A549 (cell line): ENCODE results near the gene FAM107A. TPM values are rescaled to one million over a fixed set of nuclear protein-coding genes. Genes with fewer than 3 reads are reported as not detected.

Experiments
- ATAC-seq, 2 experiments: fragments of 200-7000 bp in 1 of 2; fragments of >200 bp in 1 of 2; cut with Nextera tagmentation in 1 of 2; cut with Tn5 transposase in 1 of 2; 3 replicates each; pipeline versions ENCODE4 v1.8.0 to v1.9.1; 2018 to 2020; ENCODE audit warnings: mild to moderate bottlenecking in 1 of 2, moderate library complexity in 1 of 2
- CTCF ChIA-PET: fragments of 300-600 bp; sonication (Branson Sonifier 250); formaldehyde crosslinking; extraction: SDS; loops from one replicate; lab custom pipeline; 2021; ENCODE audit warnings: antibody characterized with exemption, inconsistent platforms; lab: Yijun Ruan, JAX
- POLR2A ChIA-PET: fragments of 350-600 bp; formaldehyde crosslinking; extraction: SDS; loops from one replicate; lab custom pipeline; 2021; ENCODE audit warnings: antibody characterized with exemption, inconsistent platforms; lab: Yijun Ruan, JAX
- DNase-seq, 2 experiments: peaks; one replicate each; pipeline versions ENCODE4 v3.0.0 to v3.0.0-alpha.2; 2011 to 2016; ENCODE audit warnings: low read depth in 1 of 2, low spot score in 1 of 2
- FAIRE-seq: peaks from 2 replicates; lab custom pipeline; 2011; peaks lifted over from hg19 to GRCh38; lab: Jason Lieb, UNC
- H3K27ac ChIP-seq, 2 experiments: fragments of >200 bp; sonication (Bioruptor Twin); formaldehyde crosslinking; 3 replicates each; pipeline ENCODE4 v1.5.1; 2016 to 2017
- H3K4me1 ChIP-seq: fragments of >200 bp; sonication (Bioruptor Twin); formaldehyde crosslinking; 3 replicates; pipeline ENCODE4 v1.6.1; 2016
- H3K4me2 ChIP-seq: fragments of >200 bp; sonication (Bioruptor Twin); formaldehyde crosslinking; 3 replicates; pipeline ENCODE4 v1.6.1; 2016
- H3K4me3 ChIP-seq: fragments of >200 bp; sonication (Bioruptor Twin); formaldehyde crosslinking; 3 replicates; pipeline ENCODE4 v1.5.1; 2016
- H3K9me3 ChIP-seq: fragments of >200 bp; sonication (Bioruptor Twin); formaldehyde crosslinking; 3 replicates; pipeline ENCODE4 v1.6.1; 2016
- BHLHE40 ChIP-seq: IDR thresholded peaks from 2 replicates; pipeline ENCODE4 v1.6.1; 2012; ENCODE audit warnings: low read depth, low read length, inconsistent platforms
- CBX2 ChIP-seq: fragments of 200-600 bp; sonication (generic); IDR thresholded peaks from 2 replicates; pipeline ENCODE4 v1.6.1; 2016; ENCODE audit warnings: low read depth, mild to moderate bottlenecking, borderline replicate concordance
- CBX8 ChIP-seq: fragments of 200-600 bp; sonication (generic); IDR thresholded peaks from 2 replicates; pipeline ENCODE4 v1.6.1; 2016
- EP300 ChIP-seq, 2 experiments: fragments of >200 bp; sonication (Bioruptor Twin); formaldehyde crosslinking; IDR thresholded peaks; 2 replicates in 1 of 2; 3 replicates in 1 of 2; pipeline ENCODE4 v1.6.1; 2016 to 2017
- FOSB ChIP-seq: fragments of 250-450 bp; sonication (Bioruptor Pico); IDR thresholded peaks from 2 replicates; pipeline ENCODE4 v1.5.0; 2020; ENCODE audit warnings: mild to moderate bottlenecking, moderate library complexity
- FOXS1 ChIP-seq: fragments of 250-450 bp; sonication (Bioruptor Pico); IDR thresholded peaks from 2 replicates; pipeline ENCODE4 v1.5.0; 2020; ENCODE audit warnings: mild to moderate bottlenecking, moderate library complexity
- HEYL ChIP-seq: fragments of 250-450 bp; sonication (Bioruptor Pico); IDR thresholded peaks from 2 replicates; pipeline ENCODE4 v1.8.0; 2021; ENCODE audit warnings: mild to moderate bottlenecking, moderate library complexity
- HOXA7 ChIP-seq: fragments of 250-450 bp; sonication (Bioruptor Pico); IDR thresholded peaks from 2 replicates; pipeline ENCODE4 v1.5.0; 2020; ENCODE audit warnings: mild to moderate bottlenecking, moderate library complexity
- HOXB13 ChIP-seq: fragments of 250-450 bp; sonication (Bioruptor Pico); IDR thresholded peaks from 2 replicates; pipeline ENCODE4 v1.5.0; 2020; ENCODE audit warnings: low read depth, mild to moderate bottlenecking, moderate library complexity
- JUN ChIP-seq, 2 experiments: fragments of >200 bp; sonication (Bioruptor Twin); formaldehyde crosslinking; IDR thresholded peaks; 2 replicates in 1 of 2; 3 replicates in 1 of 2; pipeline ENCODE4 v1.6.1; 2016 to 2017
- KDM5A ChIP-seq: fragments of 200-600 bp; sonication (generic); IDR thresholded peaks from 2 replicates; pipeline ENCODE4 v1.6.1; 2016; ENCODE audit warnings: antibody characterized with exemption, mild to moderate bottlenecking
- MAFK ChIP-seq: fragments of 450-650 bp; IDR thresholded peaks from 2 replicates; pipeline ENCODE4 v1.6.1; 2014; ENCODE audit not compliant: partially characterized antibody
- NPAS2 ChIP-seq: fragments of 250-450 bp; sonication (Bioruptor Pico); IDR thresholded peaks from 2 replicates; pipeline ENCODE4 v1.8.0; 2022; ENCODE audit warnings: mild to moderate bottlenecking, moderate library complexity, borderline replicate concordance
- POLR2A ChIP-seq: IDR thresholded peaks from 2 replicates; pipeline ENCODE4 v1.6.1; 2012; ENCODE audit warnings: mild to moderate bottlenecking, low read length
- RARB ChIP-seq: fragments of 250-450 bp; sonication (Bioruptor Pico); IDR thresholded peaks from 2 replicates; pipeline ENCODE4 v1.8.0; 2021; ENCODE audit warnings: mild to moderate bottlenecking, moderate library complexity
- ZC3H11A ChIP-seq: fragments of 450-650 bp; IDR thresholded peaks from 2 replicates; pipeline ENCODE4 v1.6.1; 2014; ENCODE audit warnings: antibody characterized with exemption, mild to moderate bottlenecking
- ZNF302 ChIP-seq: fragments of 250-450 bp; sonication (Bioruptor Pico); IDR thresholded peaks from 2 replicates; pipeline ENCODE4 v1.9.0; 2021; ENCODE audit warnings: inconsistent platforms, mild to moderate bottlenecking, moderate library complexity
- WGBS: methylation state at CpG from one replicate; pipeline ENCODE4 v1.1.6; 2017; ENCODE audit errors: missing lambda C conversion rate; 5-methylcytosine and 5-hydroxymethylcytosine counted together
- polyA plus RNA-seq, 4 experiments: library from polyadenylated mRNA; depleted of rRNA in 3 of 4; stranded (reverse); fragments of >200 nt; fragmentation: RNase III in 1 of 4; extraction: RNeasy Plus Mini Kit Qiagen cat#74134 plus additional on column Dnase treatment in 1 of 4; gene quantifications; 2 replicates in 3 of 4; 3 replicates in 1 of 4; pipeline ENCODE4 v1.2.3, GENCODE V29; 2011 to 2017
- TF ChIP-seq, protein P1 (sequence below): IDR thresholded peaks from 2 replicates; pipeline ENCODE4 v1.6.1; 2012
- TF ChIP-seq, protein P2 (sequence below): fragments of 200-600 bp; sonication (generic); IDR thresholded peaks from 2 replicates; pipeline ENCODE4 v1.6.1; 2016; ENCODE audit warnings: antibody characterized with exemption, mild to moderate bottlenecking, moderate library complexity
- TF ChIP-seq, protein P3 (sequence below): fragments of >200 bp; sonication (Bioruptor Twin); formaldehyde crosslinking; IDR thresholded peaks from 2 replicates; pipeline ENCODE4 v1.6.1; 2016
- TF ChIP-seq, protein P4 (sequence below): fragments of >200 bp; sonication (Bioruptor Twin); formaldehyde crosslinking; IDR thresholded peaks from 3 replicates; pipeline ENCODE4 v1.6.1; 2016
- TF ChIP-seq, protein P5 (sequence below): fragments of 250-450 bp; sonication (Bioruptor Pico); IDR thresholded peaks from 2 replicates; pipeline ENCODE4 v1.5.0; 2021; ENCODE audit warnings: mild to moderate bottlenecking, moderate library complexity, borderline replicate concordance

FAM107A gene
- polyA plus RNA-seq, 2 of the 4 experiments (the other 2 are of a cell fraction) = 0.04 TPM; not detected in 1

DNA sequence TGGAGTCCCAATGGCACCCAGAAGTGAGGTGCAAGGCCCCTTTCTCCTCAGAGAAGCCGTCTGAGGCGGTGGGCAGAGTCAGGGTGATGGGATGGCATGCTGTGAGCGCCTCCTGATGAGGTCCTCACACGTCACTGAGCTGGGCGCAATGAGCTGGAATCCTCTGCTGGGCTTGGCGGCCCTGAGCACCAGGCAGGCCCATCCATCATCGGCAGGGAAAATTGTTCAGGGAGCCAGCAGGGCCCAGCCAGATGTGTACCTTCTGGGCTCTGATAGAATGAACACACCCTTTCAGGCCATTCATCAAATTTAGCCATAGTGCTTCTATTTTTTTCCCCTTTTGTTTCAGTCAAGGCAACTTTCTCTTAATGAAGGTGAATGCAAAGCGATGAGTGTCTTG lies 45.7 kb upstream of the FAM107A start (continued):
- TF ChIP-seq, protein P1, sequence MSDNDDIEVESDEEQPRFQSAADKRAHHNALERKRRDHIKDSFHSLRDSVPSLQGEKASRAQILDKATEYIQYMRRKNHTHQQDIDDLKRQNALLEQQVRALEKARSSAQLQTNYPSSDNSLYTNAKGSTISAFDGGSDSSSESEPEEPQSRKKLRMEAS = no peak
- TF ChIP-seq EP300 (IDR thresholded peaks at IDR 0.05) = no peak
- TF ChIP-seq NPAS2 = no peak
- no peak for TF ChIP-seq POLR2A
- TF ChIP-seq, protein P2, sequence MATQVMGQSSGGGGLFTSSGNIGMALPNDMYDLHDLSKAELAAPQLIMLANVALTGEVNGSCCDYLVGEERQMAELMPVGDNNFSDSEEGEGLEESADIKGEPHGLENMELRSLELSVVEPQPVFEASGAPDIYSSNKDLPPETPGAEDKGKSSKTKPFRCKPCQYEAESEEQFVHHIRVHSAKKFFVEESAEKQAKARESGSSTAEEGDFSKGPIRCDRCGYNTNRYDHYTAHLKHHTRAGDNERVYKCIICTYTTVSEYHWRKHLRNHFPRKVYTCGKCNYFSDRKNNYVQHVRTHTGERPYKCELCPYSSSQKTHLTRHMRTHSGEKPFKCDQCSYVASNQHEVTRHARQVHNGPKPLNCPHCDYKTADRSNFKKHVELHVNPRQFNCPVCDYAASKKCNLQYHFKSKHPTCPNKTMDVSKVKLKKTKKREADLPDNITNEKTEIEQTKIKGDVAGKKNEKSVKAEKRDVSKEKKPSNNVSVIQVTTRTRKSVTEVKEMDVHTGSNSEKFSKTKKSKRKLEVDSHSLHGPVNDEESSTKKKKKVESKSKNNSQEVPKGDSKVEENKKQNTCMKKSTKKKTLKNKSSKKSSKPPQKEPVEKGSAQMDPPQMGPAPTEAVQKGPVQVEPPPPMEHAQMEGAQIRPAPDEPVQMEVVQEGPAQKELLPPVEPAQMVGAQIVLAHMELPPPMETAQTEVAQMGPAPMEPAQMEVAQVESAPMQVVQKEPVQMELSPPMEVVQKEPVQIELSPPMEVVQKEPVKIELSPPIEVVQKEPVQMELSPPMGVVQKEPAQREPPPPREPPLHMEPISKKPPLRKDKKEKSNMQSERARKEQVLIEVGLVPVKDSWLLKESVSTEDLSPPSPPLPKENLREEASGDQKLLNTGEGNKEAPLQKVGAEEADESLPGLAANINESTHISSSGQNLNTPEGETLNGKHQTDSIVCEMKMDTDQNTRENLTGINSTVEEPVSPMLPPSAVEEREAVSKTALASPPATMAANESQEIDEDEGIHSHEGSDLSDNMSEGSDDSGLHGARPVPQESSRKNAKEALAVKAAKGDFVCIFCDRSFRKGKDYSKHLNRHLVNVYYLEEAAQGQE = no peak
- no peak for TF ChIP-seq FOXS1
- no peak for TF ChIP-seq RARB (CRISPR knock-in tag)
- TF ChIP-seq JUN (IDR thresholded peaks at IDR 0.05) = no peak
- TF ChIP-seq, protein P3, sequence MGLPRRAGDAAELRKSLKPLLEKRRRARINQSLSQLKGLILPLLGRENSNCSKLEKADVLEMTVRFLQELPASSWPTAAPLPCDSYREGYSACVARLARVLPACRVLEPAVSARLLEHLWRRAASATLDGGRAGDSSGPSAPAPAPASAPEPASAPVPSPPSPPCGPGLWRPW = no peak

DNA sequence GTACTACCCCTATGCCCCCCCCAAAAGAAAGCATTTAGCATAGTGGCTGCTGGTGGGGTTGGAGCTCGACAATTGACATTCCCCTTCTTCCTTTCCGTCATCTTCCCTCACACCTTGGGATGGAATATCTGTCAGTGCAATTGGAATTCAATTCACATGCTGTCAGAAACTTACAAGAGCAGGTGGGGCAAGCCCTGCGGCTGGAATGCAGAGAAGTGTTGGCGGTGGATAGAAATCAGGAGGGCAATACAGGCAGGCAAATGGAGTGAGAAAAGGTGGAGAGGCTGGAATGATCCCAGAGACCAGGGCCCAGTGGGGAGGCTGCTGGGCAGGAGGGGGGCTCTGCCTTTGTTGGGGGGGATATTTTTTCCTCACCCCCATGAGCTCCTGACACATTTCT lies 45.2 kb upstream of the FAM107A start:
- CTCF ChIA-PET = interaction anchor here (4.3 kb wide), 1 partner anchor 8 kb away, joined by 20 read pairs; no protein-coding TSS in a partner anchor
- no peak for ATAC-seq
- H3K4me2 ChIP-seq = no peak overlapping the region
- TF ChIP-seq ZNF302 (CRISPR knock-in tag) = no peak
- no peak for TF ChIP-seq CBX2
- no peak for TF ChIP-seq MAFK
- TF ChIP-seq HOXA7 = no peak
- TF ChIP-seq KDM5A = no peak
- no peak for FAIRE-seq
- WGBS = 96% methylated on average over 4 of the region's 4 CpGs
- no peak overlapping the region for H3K4me3 ChIP-seq
- no peak for DNase-seq
- no peak overlapping the region for H3K27ac ChIP-seq
- H3K9me3 ChIP-seq = no peaks in the 10 kb centered on the region
- POLR2A ChIA-PET = no interaction called here
- no peaks in the 10 kb centered on the region for H3K4me1 ChIP-seq

DNA sequence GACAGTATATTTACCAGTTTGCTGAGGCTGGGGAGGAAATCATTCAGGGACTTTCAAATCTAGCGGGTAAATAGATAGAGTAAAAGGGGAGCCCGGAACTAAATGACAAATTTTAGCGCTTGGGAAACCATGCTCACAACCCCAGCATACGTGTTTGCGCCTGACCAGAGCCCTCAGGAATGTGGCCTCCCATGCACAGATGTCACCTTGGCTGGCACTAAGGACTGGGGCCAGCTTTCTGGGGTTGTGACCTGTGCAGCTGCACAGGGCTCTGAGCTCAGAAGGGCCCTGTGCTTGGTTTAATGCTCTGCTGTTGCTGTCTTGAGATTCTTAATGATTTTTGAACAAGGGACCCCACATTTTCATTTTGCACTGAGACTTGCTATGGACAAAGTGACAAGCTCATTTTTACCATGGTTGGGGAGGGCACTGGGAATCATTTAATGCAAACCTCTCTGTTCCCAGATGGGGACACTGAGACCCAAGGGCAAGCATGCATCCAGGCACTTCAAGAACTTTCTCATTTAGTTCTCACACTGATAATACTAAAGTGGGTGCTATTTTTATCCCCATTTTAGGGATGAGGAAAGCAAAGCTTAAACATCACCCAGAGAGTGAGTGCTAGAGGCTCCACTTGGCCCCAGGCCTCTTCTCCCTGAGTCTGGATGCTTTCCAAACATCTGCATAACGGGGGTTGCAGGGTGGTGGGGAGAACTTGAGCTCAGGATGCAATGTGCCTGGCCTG lies 44.1 kb upstream of the FAM107A start:
- H3K4me1 ChIP-seq = no peaks in the 10 kb centered on the region
- FAIRE-seq (no peak), ATAC-seq (no peak), DNase-seq (no peak)
- WGBS = 76% methylated on average over 6 of the region's 6 CpGs
- H3K4me2 ChIP-seq = no peak overlapping the region
- no peak overlapping the region for H3K27ac ChIP-seq
- no peak for TF ChIP-seq FOSB (CRISPR knock-in tag)
- no peak overlapping the region for H3K4me3 ChIP-seq
- POLR2A ChIA-PET = no interaction called here
- no peaks in the 10 kb centered on the region for H3K9me3 ChIP-seq
- CTCF ChIA-PET = interaction anchor here (0.8 to 4.3 kb wide), 4 partner anchors 9 to 61 kb away, joined by 3 to 20 read pairs (median 6); no protein-coding TSS in a partner anchor

DNA sequence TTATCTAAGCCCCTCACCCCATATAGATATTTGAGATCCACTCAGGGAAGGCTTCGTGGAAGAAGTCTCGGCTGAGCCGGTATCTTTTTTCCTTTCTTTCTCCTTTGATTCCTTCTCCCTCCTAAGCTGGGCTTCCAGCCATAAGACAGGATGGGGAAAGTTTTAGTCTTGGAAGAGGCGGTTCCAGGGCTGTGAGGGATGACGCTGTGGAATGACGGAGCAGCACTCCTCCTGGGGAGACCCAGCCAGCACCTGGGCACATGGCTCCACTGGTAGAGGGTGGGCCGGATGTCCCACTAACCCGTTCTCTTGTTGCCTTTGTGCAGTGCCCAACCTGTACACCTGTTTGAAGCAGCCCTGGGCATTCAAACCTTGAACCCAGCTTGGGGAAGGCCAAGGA lies 43.2 kb upstream of the FAM107A start:
- Histone ChIP-seq H3K4me2 (no peak overlapping the region), H3K27ac (no peak overlapping the region), H3K4me3 (no peak overlapping the region), H3K4me1 (no peaks in the 10 kb centered on the region), H3K9me3 (no peaks in the 10 kb centered on the region)
- TF ChIP-seq ZC3H11A (no peak), FOSB (CRISPR knock-in tag) (no peak), BHLHE40 (no peak), KDM5A (no peak), HEYL (no peak), CBX8 (no peak), HOXB13 (CRISPR knock-in tag) (no peak)
- TF ChIP-seq, protein P4, sequence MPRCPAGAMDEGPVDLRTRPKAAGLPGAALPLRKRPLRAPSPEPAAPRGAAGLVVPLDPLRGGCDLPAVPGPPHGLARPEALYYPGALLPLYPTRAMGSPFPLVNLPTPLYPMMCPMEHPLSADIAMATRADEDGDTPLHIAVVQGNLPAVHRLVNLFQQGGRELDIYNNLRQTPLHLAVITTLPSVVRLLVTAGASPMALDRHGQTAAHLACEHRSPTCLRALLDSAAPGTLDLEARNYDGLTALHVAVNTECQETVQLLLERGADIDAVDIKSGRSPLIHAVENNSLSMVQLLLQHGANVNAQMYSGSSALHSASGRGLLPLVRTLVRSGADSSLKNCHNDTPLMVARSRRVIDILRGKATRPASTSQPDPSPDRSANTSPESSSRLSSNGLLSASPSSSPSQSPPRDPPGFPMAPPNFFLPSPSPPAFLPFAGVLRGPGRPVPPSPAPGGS = no peak
- TF ChIP-seq, protein P5, sequence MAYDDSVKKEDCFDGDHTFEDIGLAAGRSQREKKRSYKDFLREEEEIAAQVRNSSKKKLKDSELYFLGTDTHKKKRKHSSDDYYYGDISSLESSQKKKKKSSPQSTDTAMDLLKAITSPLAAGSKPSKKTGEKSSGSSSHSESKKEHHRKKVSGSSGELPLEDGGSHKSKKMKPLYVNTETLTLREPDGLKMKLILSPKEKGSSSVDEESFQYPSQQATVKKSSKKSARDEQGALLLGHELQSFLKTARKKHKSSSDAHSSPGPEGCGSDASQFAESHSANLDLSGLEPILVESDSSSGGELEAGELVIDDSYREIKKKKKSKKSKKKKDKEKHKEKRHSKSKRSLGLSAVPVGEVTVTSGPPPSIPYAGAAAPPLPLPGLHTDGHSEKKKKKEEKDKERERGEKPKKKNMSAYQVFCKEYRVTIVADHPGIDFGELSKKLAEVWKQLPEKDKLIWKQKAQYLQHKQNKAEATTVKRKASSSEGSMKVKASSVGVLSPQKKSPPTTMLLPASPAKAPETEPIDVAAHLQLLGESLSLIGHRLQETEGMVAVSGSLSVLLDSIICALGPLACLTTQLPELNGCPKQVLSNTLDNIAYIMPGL = no peak
- ATAC-seq (no peak), DNase-seq (no peak), FAIRE-seq (no peak)
- WGBS = 86% methylated on average over 7 of the region's 8 CpGs
- ChIA-PET CTCF (interaction anchor here (1.6 to 4.3 kb wide), 3 partner anchors 10 to 52 kb away, joined by 5 to 20 read pairs (median 6); no protein-coding TSS in a partner anchor), POLR2A (no interaction called here)
